GM18861 (cell line): ENCODE measurements around the gene GDPD4.

ENCODE experiments used
- ATAC-seq: cut with Tn5 transposase; IDR thresholded peaks from one replicate; pipeline ENCODE4 v1.9.1; 2021; ENCODE audit not compliant: unreplicated experiment

GDPD4 gene

DNA sequence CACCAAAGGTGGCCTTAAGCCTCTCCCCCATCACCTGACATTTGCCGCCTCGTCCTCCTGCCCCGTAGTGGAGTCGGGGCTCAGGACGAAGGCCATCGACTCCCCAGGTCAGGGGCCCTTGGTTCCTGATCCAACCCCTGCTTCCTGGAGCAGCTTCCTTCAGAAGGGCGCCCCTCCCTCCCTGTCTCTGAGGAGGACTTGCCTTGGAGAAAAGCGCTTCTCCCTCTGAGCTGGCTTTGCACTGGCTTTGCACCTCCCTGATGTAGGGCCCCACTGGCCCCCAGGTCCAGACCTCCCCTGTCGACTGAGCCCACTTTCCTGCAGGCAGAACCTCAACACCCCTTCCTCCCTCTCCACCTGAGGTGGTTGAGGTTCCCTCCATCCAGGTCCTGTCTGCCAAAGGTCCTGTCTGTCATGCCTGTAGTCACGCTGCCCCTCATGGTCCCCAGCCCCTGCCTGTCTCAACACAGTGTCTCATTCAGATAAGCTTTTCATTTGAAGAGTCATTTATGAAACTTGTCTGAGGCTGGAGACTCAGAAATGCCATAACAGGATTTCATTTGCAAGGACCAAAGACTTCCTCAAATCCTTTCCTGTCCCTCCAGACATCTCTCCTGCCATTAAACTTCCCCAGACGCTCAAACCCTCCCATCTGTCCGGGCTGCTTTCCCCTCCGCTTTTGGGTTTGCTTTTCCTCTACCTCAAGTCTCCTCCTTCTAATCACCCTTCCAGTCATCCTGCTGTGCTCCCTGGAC is 95.0 kb downstream of the GDPD4 start:
- no peak for ATAC-seq

DNA sequence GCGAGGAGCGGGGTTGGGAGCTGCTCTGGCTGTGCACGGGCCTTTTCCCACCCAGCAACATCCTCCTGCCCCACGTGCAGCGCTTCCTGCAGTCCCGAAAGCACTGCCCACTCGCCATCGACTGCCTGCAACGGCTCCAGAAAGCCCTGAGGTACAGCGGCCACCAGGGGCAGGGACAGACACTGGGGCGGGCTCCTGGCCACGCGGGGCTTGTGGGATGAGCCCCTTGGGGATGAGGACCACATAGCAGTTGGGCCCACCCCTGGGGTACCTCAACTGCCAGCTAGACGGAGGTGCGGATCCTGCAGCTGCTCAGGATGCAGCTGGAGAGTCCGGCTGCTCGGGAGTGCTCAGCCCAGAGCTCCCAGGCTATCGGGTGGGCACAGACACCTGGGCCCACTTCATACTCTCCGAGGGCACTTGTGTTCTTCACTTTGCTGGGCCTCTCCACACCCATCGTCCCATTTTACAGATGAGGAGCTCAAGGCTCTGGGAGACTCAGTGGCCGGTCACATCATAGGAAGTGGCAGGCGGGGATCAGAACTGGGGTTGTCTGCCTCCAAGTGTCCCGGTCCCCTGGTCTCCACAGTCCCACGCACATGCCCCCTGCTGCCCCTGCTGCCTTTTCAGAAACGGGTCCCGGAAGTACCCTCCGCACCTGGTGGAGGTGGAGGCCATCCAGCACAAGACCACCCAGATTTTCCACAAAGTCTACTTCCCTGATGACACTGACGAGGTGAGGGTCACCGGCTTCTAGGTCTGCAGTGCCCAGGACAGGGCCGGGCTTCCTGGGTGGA is 95.8 kb downstream of the GDPD4 start:
- ATAC-seq: no peak

DNA sequence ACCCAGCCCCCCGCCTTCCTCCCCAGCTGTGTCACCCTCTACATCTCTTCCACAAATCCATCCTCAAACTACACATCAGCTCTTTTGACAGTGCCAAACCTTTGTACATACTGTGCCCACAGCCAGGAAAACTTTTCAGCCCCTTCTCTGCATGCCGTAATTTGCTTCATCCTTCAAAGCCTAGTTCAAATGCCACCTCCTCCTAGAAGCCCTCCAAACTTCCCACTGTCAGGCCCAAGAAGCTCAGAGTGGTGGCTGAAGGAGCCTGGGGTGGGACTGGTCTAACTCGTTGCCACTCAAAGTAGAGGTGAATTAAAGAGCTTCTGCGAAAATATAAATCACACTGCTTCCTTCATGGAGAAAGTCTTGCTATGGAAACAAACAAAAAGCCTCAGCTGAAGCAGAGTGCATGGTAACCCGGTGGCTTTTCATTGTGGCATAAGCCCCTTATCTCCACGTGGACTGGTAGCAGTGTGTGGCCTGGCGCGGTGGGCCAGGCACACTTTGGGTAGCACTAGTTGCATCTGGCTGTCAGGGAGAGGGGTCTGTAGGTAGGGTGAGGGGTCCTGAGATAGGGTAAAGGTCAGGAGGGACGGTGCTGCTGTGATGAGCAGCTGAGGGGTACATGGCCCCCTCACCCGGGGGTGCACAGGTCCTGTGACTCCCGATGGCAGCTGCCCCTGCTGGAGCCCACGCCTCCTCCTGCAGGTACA is 96.6 kb downstream of the GDPD4 start:
- ATAC-seq: no peak

DNA sequence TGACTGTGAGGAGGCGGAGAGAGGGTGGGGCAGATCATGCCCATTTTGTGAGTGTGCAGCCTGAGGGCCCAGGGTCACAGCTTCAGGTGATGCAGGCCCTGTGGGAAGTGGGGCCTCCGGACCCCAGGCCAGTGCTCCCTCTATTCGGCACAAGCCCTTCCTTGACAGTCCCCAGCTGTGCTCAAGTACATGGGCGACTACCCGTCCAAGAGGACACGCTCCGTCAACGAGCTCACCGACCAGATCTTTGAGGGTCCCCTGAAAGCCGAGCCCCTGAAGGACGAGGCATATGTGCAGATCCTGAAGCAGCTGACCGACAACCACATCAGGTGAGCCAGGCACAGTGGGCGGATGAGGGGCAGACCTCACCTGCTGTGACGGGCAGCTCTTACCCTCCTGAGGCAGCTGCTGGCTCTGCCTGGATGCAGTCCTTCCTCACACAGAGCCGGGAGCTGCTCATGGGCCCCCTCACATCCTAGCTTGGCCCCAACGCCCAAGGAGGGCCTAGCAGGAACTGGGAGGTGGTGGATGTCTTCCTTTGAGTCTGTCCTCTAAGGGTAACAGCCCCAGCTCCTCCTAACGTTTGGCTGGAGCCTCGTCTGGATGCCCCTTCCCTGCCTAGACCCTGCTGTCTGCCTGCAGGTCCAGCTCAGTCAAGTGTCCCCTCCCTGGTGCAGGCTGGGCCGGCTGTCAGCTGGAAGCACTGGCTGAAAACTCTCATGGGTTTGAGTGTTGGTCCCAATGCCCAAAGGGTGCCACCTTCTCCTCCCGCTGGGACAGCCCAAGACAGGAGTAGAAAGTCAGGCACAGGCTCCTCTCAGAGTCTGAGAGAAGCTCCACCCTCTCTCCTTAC is 97.4 kb downstream of the GDPD4 start:
- no peak for ATAC-seq

DNA sequence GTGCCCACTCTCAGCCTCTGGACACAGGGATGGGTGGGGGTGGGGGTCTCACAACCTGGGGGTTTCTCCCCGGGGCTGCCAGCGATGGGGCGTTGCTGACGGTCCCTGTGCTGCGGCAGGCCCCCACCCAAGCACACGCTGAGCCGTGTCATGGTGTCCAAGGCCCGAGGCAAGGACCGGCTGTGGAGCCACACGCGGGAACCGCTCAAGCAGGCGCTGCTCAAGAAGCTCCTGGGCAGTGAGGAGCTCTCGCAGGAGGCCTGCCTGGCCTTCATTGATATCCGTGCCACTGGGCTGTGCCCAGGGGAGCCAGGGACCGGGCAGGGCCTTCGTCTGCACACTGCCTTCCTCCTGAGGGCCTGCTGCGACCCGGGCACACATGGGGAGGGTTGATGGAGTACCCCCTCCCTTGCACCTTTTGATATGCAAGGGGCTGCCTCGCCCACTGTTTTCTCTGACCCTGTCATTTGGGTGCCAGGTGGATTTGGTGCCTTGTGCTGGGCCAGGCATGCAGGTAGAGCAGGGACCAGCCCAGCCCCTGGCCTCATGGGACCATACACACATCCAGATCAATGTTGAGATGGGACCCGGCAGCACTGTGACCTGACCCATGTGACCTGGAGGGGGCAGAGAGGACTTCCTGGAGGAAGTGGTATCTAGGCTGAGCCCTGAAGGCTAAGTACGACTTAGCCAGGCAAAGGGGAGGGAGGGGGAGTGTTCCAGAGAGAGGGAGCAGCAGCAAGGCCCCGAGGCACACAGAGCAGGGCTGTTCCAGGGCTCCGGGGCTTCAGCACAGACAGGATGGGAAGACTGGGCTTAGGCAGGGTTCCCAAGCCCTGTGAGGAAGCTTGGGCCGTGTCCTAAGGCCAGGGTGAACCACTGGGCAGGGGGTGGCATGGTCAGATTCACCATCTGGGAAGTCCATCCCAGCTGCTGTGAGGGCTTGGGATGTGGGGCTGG is 98.3 kb downstream of the GDPD4 start:
- ATAC-seq: no peak

DNA sequence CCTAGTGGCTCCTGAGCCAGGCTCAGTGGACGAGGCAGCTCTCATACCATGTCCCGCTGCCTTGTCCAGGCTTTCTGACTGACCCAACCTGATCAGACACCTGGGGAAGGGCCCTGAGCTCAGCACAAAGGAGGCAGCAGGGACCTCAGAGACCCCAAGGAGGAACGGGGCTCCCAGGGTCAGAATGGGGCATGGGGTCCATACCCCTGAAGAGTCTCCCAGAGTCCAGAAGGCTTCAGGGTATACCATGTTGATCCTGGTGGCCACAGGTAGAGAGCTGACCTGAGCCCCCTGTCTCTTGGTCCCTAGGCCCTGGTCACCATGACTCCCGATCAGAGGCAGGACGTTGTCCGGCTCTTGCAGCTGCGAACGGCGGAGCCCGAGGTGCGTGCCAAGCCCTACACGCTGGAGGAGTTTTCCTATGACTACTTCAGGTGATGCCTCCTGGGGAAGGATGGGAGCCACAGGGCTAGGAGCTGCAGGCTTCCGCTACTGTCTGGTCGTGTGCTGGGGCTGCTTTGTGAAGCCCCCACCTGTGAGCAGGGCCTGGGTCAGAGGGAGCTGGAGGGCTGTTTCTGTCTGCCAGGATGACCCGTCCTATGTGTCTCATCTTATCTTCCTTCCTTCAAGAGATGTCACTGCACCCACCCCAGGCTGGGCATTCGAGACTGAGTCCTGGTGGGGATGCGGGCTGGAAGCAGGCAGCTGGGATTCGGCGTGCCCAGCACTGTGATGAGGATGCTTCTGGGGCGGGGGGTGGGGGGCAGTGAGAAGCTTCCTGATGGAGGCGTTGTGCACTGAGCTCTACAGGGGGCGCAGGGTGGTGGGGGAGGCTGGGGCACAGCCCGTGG is 99.3 kb downstream of the GDPD4 start:
- no peak for ATAC-seq

DNA sequence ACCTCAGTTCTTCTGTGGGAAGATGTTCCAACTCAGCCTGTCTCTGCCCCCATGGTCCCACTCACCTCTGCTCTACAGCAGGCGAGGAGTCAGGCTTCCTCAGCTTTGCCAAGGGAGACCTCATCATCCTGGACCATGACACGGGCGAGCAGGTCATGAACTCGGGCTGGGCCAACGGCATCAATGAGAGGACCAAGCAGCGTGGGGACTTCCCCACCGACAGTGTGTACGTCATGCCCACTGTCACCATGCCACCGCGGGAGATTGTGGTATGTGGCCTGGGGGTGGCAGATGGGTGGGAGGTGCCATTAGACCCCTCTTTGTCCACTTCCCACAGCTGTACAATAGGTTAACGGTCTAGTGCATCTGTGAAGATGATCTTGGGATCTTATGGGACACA is 100.1 kb downstream of the GDPD4 start:
- ATAC-seq: no peak

DNA sequence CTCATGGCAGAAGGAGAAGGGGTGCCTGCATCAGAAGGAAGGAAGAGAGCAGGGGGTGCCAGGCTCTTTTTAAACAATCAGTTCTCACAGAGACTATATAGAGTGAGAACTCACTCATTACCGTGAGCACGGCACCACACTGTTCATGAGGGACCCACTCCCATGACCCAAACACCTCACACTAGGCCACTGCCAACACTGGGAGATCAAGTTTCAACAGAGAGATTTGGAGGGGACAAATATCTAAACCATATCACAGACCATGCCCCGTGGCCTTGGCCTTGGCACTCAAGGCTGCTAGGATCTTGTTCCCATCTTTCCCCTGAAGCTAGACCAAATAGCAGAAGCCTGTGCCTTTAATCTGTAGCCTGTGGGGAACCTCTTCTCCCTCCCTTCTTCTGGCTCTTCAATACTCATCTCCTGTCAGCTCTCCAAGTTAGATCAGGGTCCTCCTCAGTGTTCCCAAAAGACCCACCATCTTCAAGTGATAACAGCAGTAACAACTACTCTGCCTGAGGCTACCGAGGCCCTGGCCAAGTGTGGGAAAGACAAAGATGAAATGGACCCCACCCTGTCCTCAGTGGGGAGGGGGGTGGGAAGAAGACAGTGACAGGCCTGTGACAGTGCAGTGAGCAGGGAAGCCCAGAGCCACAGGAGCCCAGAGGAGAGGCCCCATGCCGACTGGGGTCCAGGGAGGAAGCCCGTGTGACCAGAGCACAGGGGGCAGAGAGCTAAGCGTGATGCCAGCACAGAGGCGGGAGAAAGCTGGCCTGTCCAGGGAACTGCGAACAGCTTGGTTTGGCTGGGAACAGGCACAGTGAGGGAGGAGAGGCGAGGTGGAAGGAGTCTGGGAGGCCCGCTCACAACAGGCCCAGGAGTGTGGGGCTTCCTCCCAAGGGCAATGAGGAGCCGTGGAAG is 100.9 kb downstream of the GDPD4 start:
- ATAC-seq: no peak

DNA sequence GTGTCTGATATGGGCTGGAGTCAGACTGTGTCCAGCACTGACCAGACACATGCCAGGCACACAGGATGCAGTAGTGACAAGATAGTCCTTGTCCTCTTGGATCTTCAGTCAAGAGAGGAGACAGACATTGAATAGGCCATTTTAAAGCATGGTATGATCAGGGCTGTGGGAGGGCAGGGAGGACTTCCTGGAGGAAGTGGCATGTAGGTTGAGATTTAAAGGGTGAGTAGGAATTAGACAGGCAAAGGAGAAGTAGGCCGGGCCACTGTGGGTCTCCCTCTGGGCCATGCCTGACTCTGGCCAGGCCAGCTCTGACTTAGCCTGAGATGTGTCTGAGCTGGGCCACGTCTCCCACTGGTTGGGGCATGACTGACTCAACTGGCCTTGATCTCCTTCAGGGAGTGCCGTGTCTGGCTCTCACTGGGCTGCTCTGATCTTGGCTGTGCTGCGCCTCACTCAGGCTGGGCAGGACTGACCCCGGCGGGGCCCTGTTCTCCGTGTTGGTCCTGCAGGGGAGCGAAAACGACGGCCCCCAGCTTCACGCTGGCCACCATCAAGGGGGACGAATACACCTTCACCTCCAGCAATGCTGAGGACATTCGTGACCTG is 102.2 kb downstream of the GDPD4 start:
- no peak for ATAC-seq

DNA sequence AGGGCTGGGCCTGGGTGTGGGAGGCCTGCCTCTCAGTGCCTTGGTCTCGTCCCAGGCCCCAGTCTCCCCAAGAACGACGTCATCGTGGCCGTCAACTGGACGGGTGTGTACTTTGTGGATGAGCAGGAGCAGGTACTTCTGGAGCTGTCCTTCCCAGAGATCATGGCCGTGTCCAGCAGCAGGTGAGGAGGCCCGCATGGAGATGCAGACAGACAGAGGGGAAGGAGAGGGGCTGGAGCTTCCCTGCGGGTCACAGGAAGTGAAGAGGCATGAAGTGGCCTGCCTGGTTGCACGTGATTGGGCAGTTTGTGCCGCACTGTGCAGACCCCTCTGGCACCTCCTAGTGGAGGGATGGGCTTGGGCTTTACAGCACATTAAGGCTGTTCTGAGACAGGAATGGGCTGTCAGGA is 103.0 kb downstream of the GDPD4 start:
- ATAC-seq: no peak

DNA sequence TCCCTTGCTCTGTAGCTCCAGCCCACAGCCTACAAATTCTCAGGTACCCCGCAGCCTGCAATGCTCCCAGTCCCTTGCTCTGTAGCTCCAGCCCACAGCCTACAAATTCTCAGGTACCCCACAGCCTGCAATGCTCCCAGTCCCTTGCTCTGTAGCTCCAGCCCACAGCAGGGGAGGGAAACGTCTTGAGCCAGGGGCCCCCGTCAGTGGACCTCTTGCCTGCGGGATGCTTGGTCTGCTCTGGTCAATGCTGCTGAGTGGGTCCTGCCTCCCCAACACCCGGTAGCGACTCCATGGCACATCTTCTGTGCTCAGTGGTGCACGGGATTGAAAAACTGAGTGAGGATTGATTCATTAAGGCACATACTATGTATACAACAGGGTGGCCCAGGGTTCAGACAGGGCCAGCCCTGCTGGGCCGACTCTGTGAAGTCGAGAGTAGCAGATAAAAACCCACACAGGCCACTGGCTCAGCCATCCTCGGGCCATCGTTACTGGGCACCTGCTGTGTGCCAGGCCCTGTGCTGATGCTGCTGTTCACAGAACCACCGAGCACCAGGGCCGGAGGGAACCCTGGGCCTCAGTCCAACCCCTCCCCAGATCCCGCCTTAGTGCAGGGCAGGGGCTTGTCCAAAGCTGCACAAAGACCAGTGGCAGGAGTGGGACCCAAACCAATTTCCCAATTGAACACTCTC is 103.7 kb downstream of the GDPD4 start:
- no peak for ATAC-seq

DNA sequence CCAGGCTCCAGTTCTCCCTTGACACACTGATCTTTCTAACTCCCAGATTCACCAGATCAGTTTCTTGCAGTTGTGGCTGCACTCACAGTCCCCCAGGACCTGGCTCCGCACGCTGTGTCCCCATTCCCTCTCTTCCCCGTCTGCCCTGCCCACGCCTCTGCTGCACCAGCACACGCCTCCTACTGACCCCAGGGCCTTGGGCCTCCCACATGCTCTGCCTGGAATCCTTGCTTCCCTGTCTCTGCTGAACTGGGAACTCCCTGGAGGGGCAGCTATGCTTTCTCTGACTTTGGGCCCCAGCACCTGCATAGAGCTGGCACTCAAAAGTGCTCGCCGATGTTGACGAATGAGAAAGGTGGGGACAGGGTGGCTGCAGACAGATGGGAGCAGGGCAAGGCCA is 104.5 kb downstream of the GDPD4 start:
- ATAC-seq: no peak

DNA sequence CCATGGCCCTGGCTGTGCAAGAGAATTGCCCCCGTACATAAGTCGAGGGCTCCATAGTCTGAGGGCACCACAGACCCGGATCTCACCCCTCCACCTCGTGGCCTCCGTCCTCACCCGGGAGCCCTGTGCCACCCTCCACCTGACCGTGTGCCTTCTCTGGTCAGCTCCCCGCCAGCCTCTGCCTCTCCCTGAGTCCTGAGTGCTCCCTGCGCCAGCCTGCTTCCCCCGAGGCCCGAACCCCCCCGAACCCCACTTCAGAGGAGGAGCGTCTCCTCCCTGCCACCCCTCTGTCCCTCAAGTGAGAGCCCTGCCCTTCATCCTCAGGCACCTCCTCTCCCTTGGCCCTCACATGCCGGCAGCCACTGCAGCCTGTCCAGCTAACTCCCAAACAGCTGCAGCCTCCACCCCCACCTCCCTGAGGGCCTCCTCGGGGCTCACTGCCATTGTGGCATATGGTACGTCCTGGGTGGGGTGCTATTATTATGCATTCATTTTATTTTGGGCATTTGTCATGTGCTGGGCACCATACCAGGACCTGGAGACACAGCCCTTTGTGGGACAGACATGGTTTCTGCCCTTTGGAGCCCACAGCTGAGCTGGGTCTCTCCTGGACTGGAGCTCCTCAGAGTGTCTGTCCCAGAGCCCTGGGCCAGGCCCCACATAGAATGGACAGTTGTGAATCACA is 106.3 kb downstream of the GDPD4 start:
- ATAC-seq: no peak

DNA sequence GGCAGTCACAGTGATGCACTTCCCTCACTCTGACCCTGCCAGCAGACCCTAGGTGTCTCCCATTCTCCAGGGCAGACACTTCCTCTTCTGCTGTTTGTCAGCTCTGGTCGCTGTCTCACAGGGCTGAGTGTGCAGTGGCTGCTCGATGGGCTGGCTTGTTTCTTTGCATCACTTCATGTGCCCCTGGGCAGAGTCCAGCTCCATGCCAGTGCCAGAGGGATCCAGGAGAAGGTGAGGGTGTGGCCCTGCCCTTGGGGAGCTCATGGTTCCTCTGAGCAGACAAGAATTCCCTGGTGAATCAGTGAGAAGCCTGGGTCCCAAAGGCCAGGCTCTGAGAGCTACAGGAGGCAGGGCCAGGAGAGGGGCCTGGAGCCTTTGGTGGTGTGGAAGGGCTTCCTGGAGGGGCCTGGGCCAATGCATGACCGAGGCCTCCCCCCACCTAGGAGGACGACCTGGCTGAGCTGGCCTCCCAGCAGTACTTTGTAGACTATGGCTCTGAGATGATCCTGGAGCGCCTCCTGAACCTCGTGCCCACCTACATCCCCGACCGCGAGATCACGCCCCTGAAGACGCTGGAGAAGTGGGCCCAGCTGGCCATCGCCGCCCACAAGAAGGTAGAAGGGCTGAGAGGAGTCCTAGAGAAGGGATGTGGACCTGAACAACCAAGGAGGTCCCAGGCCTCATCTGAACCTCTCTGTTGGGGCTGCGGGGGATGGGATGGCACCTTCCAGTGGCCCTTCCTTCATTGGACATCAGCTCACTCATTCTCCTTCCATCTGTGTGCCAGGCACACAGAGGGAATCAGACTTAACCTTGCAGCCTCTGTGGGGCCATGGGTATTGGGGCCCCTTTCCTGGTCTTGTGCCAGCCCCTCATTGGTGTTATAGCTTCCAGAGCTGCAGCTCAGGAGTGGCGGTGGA is 107.3 kb downstream of the GDPD4 start:
- no peak for ATAC-seq

DNA sequence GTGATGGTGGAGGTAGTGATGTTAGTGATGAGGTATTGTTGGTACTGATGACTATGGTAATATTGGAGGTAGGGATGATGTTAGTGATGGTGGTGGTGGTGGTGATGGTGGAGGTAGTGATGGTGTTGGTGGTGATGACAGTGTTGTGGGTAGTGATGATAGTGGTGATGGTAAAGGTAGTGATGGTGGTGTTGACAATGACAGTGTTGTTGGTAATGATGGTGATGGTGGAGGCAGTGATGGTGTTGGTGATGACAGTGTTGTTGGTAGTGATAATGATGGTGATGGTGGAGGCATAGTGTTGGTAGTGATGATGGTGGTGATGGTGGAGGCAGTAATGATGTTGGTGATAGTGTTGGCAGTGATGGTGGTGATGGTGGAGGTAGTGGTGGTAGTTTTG is 108.3 kb downstream of the GDPD4 start:
- ATAC-seq: no peak
